Activated CD4-positive, alpha-beta T cell treated with anti-CD3 and anti-CD28 coated beads for 24 hours (primary cell): ENCODE measurements around the gene IL1RL2.
A peak's percentile ranks its signal among the peaks of the same experiment; 100 is the strongest.

Experiments used
- DNase-seq, 2 donors: peaks; one replicate each; pipeline ENCODE4 v3.0.0-alpha.2; 2020; ENCODE audit warnings: low read depth in 2 of 2

The IL1RL2 gene

GRCh38 chr2:102158011-102158755 lies 28.6 kb upstream of the IL1RL2 start:
- no peak for DNase-seq

GRCh38 chr2:102159295-102159694 lies 27.5 kb upstream of the IL1RL2 start:
- no peak for DNase-seq

- no peak for DNase-seq
Measured at GRCh38 chr2:102166189-102166845, 20.5 kb upstream of the IL1RL2 start.

DNA sequence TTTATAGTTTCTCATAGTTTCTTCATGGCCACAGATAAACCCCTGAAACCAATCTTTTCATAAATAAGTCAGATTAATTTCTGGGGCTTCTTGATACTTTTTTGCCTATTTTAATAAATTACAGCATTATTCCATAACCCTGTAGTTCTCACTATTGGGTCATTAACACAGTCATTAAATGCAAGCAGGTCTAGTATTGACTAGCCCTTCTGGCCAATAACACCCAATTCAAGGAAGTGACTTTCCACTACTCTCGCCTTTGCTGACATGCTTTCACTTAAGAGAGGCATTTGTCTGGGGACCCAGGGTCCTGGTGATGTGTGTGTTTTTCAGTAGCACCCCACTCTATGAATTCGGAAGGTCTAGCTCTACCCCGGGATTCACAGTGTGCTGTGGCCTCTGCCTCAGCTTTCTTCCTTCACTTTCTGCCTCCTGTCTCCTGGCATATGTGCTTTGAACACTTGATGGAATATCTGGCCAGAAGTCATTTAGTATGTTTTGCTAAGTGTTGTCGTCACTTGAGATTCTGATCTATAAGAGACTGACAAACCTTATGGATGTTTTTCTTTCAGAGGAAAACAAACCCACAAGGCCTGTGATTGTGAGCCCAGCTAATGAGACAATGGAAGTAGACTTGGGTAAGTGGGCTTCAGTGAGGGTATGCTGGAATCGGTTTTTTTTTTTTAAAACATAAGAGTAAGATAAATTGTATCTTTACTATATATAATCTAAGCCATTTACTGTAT lies 18.6 kb upstream of the IL1RL2 start:
- no peak for DNase-seq

- no peak for DNase-seq
Measured at GRCh38 chr2:102171946-102172345, 14.9 kb upstream of the IL1RL2 start.

DNA sequence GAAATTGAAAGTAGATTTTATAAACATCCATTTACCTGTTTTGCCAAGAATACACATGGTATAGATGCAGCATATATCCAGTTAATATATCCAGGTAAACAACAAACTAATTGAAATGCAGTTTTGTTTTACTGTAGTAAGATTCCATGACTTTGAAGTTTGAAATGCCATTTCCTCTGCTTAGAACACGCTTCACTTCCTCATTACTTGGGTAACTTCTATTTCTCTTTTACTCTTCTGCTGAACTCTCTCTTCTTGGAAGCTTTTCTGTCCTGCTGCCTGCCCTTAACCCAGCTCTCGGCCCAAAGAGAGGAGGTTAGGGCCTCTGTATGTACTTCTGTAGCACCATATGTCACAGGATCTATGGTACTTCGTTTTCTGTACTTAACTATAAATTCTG lies 14.1 kb upstream of the IL1RL2 start:
- no peak for DNase-seq

DNA sequence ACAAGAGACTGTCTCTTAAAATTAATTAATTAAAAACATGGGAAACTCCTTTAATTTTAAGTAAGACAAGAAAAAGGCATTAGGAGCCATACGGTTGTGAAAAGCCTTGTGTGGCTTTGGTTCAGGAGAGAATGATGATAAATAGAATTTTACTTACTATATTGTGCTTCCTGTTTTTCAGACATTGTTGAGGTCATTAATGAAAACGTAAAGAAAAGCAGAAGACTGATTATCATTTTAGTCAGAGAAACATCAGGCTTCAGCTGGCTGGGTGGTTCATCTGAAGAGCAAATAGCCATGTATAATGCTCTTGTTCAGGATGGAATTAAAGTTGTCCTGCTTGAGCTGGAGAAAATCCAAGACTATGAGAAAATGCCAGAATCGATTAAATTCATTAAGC lies 10.7 kb upstream of the IL1RL2 start:
- DNase-seq: no peak

DNA sequence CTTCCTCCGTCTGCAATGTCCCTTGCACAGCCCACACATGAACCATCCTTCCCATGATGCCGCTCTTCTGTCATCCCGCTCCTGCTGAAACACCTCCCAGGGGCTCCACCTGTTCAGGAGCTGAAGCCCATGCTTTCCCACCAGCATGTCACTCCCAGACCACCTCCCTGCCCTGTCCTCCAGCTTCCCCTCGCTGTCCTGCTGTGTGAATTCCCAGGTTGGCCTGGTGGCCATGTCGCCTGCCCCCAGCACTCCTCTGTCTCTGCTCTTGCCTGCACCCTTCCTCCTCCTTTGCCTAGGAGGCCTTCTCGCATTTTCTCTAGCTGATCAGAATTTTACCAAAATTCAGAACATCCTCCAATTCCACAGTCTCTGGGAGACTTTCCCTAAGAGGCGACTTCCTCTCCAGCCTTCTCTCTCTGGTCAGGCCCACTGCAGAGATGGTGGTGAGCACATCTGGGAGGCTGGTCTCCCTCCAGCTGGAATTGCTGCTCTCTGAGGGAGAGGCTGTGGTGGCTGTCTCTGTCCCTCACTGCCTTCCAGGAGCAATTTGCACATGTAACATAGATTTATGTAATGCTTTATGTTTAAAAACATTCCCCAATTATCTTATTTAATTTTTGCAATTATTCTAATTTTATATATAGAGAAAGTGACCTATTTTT lies 8.9 kb upstream of the IL1RL2 start:
- no peak for DNase-seq

GRCh38 chr2:102179061-102179460 lies 7.8 kb upstream of the IL1RL2 start:
- DNase-seq: no peak

DNA sequence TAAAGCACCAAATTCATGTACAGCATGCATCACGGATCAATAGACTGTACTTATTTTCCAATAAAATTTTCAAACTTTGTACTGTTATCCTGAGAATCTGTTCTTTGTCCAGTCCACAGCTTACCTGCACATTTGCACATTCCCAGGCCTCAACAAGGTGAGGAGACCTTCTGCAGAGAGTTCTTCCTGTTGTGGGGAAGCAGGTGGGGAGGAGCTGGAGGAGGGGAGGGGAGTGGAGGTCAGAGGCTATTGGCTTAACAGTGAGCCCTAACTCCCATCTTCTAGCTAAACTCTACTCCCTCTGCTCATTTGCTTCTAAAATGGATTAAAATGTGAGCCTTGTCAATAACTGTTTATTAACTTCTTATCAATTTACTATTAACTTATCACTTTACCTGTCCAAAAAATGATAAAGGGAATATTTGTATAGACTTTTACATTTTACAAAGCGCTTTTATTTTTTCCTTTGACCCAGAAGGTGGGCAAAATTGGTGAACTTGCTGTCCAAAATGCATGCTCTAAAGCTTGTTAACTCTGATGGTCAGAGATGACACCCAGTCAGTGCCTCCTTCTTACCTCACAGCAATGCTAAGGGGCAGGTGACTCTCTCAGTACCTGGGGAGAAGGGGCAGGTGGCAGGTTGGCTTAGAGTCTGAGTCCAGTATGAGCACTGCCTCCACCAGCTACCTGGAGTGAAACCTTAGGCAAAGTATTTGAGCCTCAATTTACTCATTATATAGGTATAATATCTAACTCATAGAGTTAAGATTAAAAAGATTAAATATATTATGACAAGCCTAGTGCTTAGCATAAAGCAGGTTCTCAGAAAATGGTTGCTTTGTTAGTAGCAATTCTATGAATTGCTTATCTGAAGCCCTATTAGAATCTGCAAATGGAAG lies 6.8 kb upstream of the IL1RL2 start:
- no peak for DNase-seq

GRCh38 chr2:102180687-102180999 lies 6.2 kb upstream of the IL1RL2 start:
- DNase-seq: no peak

DNA sequence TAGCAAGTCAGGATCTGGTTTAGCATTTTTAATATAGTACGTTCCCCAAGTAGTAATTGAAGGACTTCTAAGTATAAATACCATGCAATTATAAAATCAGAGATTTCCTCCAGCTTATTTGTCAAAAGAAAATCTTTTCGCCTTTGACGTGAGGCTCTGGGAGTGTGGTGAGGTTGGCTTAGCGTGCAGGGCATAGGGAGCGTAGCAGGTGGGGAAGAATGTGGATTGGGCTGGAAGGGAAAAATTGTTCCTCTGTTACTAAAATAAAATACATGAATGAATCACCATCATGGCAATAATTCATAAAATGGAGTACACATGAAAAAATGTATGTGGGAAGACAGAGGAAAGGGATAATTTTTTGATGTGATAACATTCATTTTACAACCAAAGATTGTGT lies 5.4 kb upstream of the IL1RL2 start:
- DNase-seq: no peak

- no peak for DNase-seq
Measured at GRCh38 chr2:102181919-102182635, 4.7 kb upstream of the IL1RL2 start.

- DNase-seq: no peak
Measured at GRCh38 chr2:102184018-102184417, 2.8 kb upstream of the IL1RL2 start.

GRCh38 chr2:102184568-102184967 lies 2.3 kb upstream of the IL1RL2 start:
- DNase-seq: no peak

DNA sequence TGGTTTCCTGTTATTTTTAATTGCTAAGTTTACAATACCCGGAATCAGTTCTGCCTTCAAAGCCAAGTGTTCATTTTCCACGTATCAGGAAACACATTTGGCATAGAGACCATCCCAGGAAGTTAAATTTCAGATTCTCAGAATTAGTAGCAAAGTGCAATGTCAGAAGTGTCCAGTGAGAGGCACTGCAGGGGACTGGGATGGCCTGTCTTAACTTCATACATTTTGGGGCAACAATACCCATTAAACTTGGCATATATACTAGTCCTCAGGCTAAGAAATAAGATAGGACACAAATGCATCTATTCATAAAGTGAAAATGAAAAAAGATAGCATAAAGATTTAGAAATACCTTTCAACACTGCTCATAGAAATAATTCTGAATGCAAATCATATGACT lies 1.5 kb upstream of the IL1RL2 start:
- DNase-seq: no peak

DNA sequence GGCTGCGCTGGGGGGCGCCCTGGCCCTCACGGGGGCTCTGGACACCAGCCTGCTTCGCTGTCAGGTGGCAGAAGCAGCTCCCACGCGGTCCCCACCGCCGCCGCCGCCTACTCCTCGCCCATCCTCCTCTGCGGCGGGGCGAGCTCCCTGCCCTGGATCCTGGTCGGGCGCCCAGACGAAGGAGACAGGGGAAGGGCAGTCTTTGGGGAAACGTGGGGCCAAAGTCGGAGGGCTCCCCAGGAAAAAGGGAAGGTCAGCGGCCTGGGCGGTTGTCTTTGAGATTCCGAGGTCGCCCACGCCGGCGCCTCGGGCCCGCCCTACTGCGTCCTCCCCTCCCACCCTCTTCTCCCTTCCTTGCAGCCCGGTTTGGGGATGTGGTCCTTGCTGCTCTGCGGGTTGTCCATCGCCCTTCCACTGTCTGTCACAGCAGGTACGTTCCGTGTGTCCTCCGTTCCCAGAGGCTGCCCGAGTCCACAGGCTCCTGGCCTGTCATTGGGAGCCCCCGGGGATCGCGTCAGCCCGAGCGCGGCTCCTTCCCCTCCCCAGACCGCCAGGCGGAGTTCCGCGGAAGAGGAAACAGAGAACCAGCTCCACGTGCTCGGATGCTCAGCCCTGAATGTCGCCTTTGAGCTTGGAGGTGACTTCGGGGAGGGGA lies 800 bp downstream of the IL1RL2 start:
- peak; percentile 26 to 41 for DNase-seq

DNA sequence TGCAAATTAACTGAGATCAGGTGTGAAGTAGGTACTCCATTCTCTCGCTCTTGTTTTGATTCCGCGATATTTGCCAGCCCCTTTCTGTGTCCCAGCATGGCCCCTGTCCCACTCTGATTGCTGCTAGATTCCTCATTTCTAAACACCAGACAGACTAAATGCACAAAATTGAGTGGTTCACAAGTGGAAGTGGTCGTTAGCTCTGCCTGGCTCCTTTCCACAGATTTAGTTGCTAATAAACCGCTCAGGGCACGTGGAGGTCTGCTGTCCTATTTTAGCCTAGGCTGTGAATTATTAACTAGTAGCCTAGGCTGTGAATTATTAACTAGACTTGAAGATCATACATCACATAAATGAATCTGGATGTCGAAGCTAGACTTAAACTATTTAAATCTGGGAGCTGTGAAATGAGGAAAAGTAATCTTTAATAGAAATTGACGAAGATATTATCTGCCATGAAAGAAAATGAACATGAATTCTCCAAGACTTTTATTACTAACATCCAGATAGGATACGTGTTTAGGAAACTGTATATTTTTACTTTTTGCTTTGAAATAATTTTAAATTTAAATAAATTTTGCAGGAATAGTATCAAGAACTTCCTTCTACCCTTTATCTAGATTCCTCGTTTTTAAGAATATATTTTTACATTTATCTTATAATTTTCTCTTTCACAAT lies 3.7 kb downstream of the IL1RL2 start:
- no peak for DNase-seq

- DNase-seq: no peak
Measured at GRCh38 chr2:102191501-102191900, 4.7 kb downstream of the IL1RL2 start.

DNA sequence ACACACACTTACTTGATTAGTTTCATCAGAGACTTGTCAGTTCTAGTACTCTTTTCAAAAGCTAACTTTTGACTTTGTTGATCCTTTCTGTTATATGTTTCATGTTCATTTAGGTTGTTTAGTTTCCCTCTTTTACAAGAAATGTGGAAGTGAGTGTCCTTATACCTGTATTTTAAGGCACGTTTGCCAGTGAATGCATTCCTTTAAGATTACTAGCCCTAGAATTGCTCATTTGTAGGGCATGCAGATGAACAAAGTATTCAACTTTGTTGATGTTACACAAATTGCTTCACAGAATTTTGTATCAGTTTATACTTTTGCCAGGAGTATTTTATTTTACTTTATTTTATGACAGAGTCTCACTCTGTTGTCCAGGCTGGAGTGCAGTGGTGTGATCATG lies 6.3 kb downstream of the IL1RL2 start:
- no peak for DNase-seq
